Thymus (tissue), 11 donors: ENCODE results near the gene TNS4. TPM values are rescaled to one million over a fixed set of nuclear protein-coding genes. Genes with fewer than 3 reads are reported as not detected.

Experiments used
- DNase-seq, 9 donors: peaks; one replicate each; pipeline ENCODE4 v3.0.0-alpha.2; 2013; ENCODE audit warnings: low spot score in 9 of 9, low read depth in 6 of 9, missing footprints in 1 of 9
- H3K27ac ChIP-seq, 2 donors: one replicate each; pipeline ENCODE4 v1.5.1; 2013; ENCODE audit warnings: control low read depth in 1 of 2, low read depth in 1 of 2, low read length in 1 of 2, mild to moderate bottlenecking in 1 of 2, moderate library complexity in 1 of 2
- H3K27me3 ChIP-seq, 2 donors: one replicate each; pipeline ENCODE4 v1.5.1; 2013; ENCODE audit warnings: low read length in 1 of 2; ENCODE audit not compliant: control insufficient read depth in 2 of 2, insufficient read depth in 1 of 2
- H3K36me3 ChIP-seq, 2 donors: one replicate each; pipeline ENCODE4 v1.5.1; 2013; ENCODE audit warnings: low read length in 1 of 2, mild to moderate bottlenecking in 1 of 2, moderate library complexity in 1 of 2; ENCODE audit not compliant: control insufficient read depth in 2 of 2, insufficient read depth in 2 of 2
- H3K4me1 ChIP-seq, 2 donors: one replicate each; pipeline ENCODE4 v1.5.1; 2013; ENCODE audit warnings: low read length in 2 of 2; ENCODE audit not compliant: control insufficient read depth in 2 of 2, insufficient read depth in 2 of 2
- H3K4me3 ChIP-seq, 2 donors: one replicate each; pipeline ENCODE4 v1.5.1; 2013; ENCODE audit warnings: low read length in 2 of 2, control low read depth in 1 of 2, mild to moderate bottlenecking in 1 of 2
- H3K9me3 ChIP-seq, 2 donors: one replicate each; pipeline ENCODE4 v1.5.1; 2013; ENCODE audit warnings: low read length in 1 of 2, mild to moderate bottlenecking in 1 of 2; ENCODE audit not compliant: control insufficient read depth in 2 of 2, insufficient read depth in 1 of 2
- WGBS: extraction: QIAGEN DNeasy Blood & Tissue Kit; methylation state at CpG from one replicate; pipeline ENCODE4 v1.1.7; 2013; 5-methylcytosine and 5-hydroxymethylcytosine counted together
- polyA plus RNA-seq: library from polyadenylated mRNA; stranded (reverse); fragments of 200-250 nt; gene quantifications from one replicate; pipeline ENCODE4 v1.2.3, GENCODE V29; 2013
- total RNA-seq: library from RNA; stranded (reverse); fragments of 120-200 nt; gene quantifications from one replicate; pipeline ENCODE4 v1.2.4, GENCODE V29; 2013
- donor health status: healthy.

TNS4 gene
- total and polyA plus RNA-seq, 2 donors = 0.19 to 24.8 TPM

DNA sequence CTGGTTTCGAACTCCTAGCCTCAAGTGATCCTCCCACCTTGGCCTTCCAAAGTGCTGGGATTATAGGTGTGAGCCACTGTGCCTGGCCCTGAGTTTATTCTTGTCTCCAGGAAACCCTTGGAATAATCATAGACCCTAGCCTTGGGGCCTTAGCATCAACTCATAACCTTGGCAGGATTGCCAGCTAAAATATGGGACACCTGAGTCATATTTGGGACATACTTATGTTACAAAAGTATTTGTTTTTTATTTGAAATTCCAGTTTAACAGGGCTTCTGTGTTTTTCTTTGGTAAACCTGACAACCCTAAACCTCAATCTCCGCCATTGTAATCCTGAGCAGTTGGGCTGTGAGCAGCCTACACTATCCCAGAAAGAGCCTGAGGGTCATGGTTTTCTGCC is 28.6 kb upstream of the TNS4 start:
- WGBS = 97% methylated on average over 2 of the region's 2 CpGs
- Histone ChIP-seq H3K4me1 (peaks cover 30 to 48% of the 10 kb centered on the region in 2 donors), H3K36me3 (no peaks in the 10 kb centered on the region), H3K27me3 (no peaks in the 10 kb centered on the region), H3K4me3 (no peak overlapping the region), H3K27ac (no peak overlapping the region), H3K9me3 (no peaks in the 10 kb centered on the region)
- DNase-seq = no peak

GRCh38 chr17:40528692-40529417 is 27.4 kb upstream of the TNS4 start:
- no peak for DNase-seq
- H3K27me3 ChIP-seq = no peaks in the 10 kb centered on the region
- no peaks in the 10 kb centered on the region for H3K36me3 ChIP-seq
- H3K9me3 ChIP-seq = no peaks in the 10 kb centered on the region
- WGBS = 87% methylated on average over 10 of the region's 10 CpGs
- H3K4me3 ChIP-seq = no peak overlapping the region
- peaks cover 29 to 38% of the 10 kb centered on the region in 2 donors for H3K4me1 ChIP-seq
- H3K27ac ChIP-seq = no peak overlapping the region

- Histone ChIP-seq H3K4me1 (peaks cover 8 to 17% of the 10 kb centered on the region in 2 donors), H3K4me3 (no peak overlapping the region), H3K27me3 (no peaks in the 10 kb centered on the region), H3K36me3 (no peaks in the 10 kb centered on the region), H3K27ac (no peak overlapping the region), H3K9me3 (no peaks in the 10 kb centered on the region)
- DNase-seq = no peak
- WGBS = 87% methylated on average over 5 of the region's 5 CpGs
Observed at GRCh38 chr17:40526668-40527067, 25.2 kb upstream of the TNS4 start.

DNA sequence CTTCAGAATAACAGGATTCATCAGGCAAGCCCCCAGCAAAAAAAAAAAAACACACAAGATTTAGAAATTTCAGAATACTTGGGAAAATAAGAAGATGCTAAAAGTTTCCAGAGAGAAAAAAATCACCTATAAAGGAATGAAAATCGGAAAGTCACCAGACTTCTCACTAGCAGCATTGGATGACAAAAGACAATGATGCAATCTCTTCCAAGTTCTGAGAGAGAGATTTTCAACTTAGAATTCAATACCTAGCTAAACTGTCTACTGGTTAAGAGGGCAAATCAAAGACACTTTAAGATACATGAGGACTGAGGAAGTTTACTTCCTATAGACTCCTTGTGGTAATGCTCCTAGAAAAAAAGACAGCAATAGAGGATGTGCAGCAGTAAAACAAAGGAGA is 23.9 kb upstream of the TNS4 start:
- H3K36me3 ChIP-seq = peaks cover 0 to 5% of the 10 kb centered on the region in 2 donors
- WGBS = 99% methylated on average over 1 of the region's 1 CpG
- H3K4me3 ChIP-seq = no peak overlapping the region
- no peak for DNase-seq
- H3K27me3 ChIP-seq = peaks cover 0 to 2% of the 10 kb centered on the region in 2 donors
- no peaks in the 10 kb centered on the region for H3K9me3 ChIP-seq
- no peak overlapping the region for H3K27ac ChIP-seq
- H3K4me1 ChIP-seq = peaks cover 0 to 7% of the 10 kb centered on the region in 2 donors

- Histone ChIP-seq H3K36me3 (peaks cover 0 to 5% of the 10 kb centered on the region in 2 donors), H3K4me3 (no peak overlapping the region), H3K4me1 (peaks cover 0 to 9% of the 10 kb centered on the region in 2 donors), H3K27ac (no peak overlapping the region), H3K9me3 (no peaks in the 10 kb centered on the region), H3K27me3 (peaks cover 0 to 4% of the 10 kb centered on the region in 2 donors)
- no peak for DNase-seq
- 92% methylated on average over 3 of the region's 3 CpGs for WGBS
Observed at GRCh38 chr17:40524243-40524965, 23.0 kb upstream of the TNS4 start.

DNA sequence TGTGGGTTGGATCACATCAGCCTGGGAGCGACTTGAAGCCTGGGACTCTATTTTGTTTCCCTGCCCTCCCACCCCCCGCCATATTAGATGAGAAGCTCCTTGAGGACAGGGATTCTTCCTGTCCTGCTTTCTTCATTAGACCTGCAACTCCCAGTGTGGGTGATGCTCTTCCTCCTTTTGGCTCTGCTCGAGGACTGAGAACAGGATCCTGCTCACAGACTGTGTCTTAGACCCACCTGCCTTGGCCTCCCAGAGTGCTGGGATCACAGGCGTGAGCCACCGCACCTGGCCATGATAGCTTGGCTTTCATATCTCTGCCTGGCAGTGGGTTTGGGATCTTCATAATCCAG is 21.5 kb upstream of the TNS4 start:
- H3K9me3 ChIP-seq = peaks cover 0 to 3% of the 10 kb centered on the region in 2 donors
- H3K27ac ChIP-seq = peak overlapping the region in 1 of 2 donors; percentile 19
- peaks cover 4 to 20% of the 10 kb centered on the region in 2 donors for H3K4me1 ChIP-seq
- H3K4me3 ChIP-seq = no peak overlapping the region
- WGBS = 97% methylated on average over 5 of the region's 5 CpGs
- peaks cover 0 to 5% of the 10 kb centered on the region in 2 donors for H3K36me3 ChIP-seq
- H3K27me3 ChIP-seq = peaks cover 0 to 16% of the 10 kb centered on the region in 2 donors
- DNase-seq = no peak

- H3K4me1 ChIP-seq = peaks cover 6 to 23% of the 10 kb centered on the region in 2 donors
- H3K9me3 ChIP-seq = peaks cover 0 to 3% of the 10 kb centered on the region in 2 donors
- peaks cover 0 to 16% of the 10 kb centered on the region in 2 donors for H3K27me3 ChIP-seq
- H3K27ac ChIP-seq = peak overlapping the region in 1 of 2 donors; percentile 19
- 96% methylated on average over 7 of the region's 7 CpGs for WGBS
- DNase-seq = no peak
- no peak overlapping the region for H3K4me3 ChIP-seq
- H3K36me3 ChIP-seq = peaks cover 0 to 5% of the 10 kb centered on the region in 2 donors
Observed at GRCh38 chr17:40522250-40522960, 21.0 kb upstream of the TNS4 start.

DNA sequence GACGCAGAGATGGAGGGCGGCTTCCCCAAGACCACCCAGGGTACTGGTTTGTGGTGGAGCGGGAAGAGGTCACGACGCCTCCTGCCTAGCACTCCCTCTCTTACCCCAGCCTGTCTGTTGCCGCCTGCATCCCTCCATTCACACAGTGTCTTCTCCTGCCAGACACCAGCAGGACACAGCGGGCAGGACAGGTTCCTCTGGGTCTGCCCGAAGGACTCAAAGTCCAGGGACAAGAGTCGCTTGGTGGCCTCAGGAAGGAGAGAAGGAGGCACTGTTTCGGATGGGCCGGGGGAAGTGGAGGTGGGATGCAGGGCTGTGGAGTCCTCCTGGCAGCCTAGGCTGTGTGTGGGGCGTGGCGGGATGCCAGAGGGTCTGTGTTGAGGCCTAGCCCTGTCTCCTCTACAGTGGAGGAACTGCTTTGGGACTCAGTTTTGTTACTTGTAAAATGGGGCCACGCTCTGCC is 19.6 kb upstream of the TNS4 start:
- H3K27ac ChIP-seq = peak overlapping the region in 1 of 2 donors; percentile 69
- DNase-seq = no peak
- peaks cover 18 to 37% of the 10 kb centered on the region in 2 donors for H3K4me1 ChIP-seq
- peaks cover 0 to 3% of the 10 kb centered on the region in 2 donors for H3K9me3 ChIP-seq
- 98% methylated on average over 14 of the region's 14 CpGs for WGBS
- peaks cover 0 to 16% of the 10 kb centered on the region in 2 donors for H3K27me3 ChIP-seq
- no peak overlapping the region for H3K4me3 ChIP-seq
- H3K36me3 ChIP-seq = peaks cover 0 to 5% of the 10 kb centered on the region in 2 donors
